Mesendoderm (in vitro differentiated cells): ENCODE measurements around the gene TRIM67.
A peak's percentile ranks its signal among the peaks of the same experiment; 100 is the strongest.

ENCODE experiments used
- DNase-seq: peaks from one replicate; pipeline ENCODE4 v3.0.0; 2013
- H2AK5ac ChIP-seq: 2 replicates; pipeline ENCODE4 v1.6.1; 2013; ENCODE audit warnings: low read length, inconsistent platforms
- H2BK120ac ChIP-seq: 2 replicates; pipeline ENCODE4 v1.6.1; 2013; ENCODE audit warnings: low read depth, mild to moderate bottlenecking, low read length, moderate library complexity, mixed read lengths
- H2BK15ac ChIP-seq: replicated peaks from 2 replicates; pipeline ENCODE4 v1.6.1; 2013; ENCODE audit warnings: low read depth, mild to moderate bottlenecking, moderate library complexity
- H2BK5ac ChIP-seq: 2 replicates; pipeline ENCODE4 v1.6.1; 2013; ENCODE audit warnings: low read length, inconsistent platforms
- H3K18ac ChIP-seq: 2 replicates; pipeline ENCODE4 v1.6.1; 2013; ENCODE audit warnings: mild to moderate bottlenecking, low read length, mixed read lengths
- H3K23ac ChIP-seq: one replicate; pipeline ENCODE4 v1.6.1; 2013; ENCODE audit warnings: low read length
- H3K27ac ChIP-seq: 2 replicates; pipeline ENCODE4 v1.5.1; 2013; ENCODE audit warnings: low read depth, mild to moderate bottlenecking, inconsistent platforms, low read length, moderate library complexity
- H3K27me3 ChIP-seq: 2 replicates; pipeline ENCODE4 v1.6.1; 2013; ENCODE audit warnings: low read length, control low read depth, mild to moderate bottlenecking, inconsistent platforms; ENCODE audit not compliant: insufficient read depth, poor library complexity
- H3K36me3 ChIP-seq: 2 replicates; pipeline ENCODE4 v1.6.1; 2013; ENCODE audit warnings: low read length, inconsistent platforms; ENCODE audit not compliant: control insufficient read depth, insufficient read depth
- H3K4ac ChIP-seq: one replicate; pipeline ENCODE4 v1.6.1; 2013; ENCODE audit warnings: low read depth, mild to moderate bottlenecking, low read length, moderate library complexity
- H3K4me1 ChIP-seq: 2 replicates; pipeline ENCODE4 v1.6.1; 2013; ENCODE audit warnings: low read depth, low read length, inconsistent platforms; ENCODE audit not compliant: control insufficient read depth
- H3K4me2 ChIP-seq: 2 replicates; pipeline ENCODE4 v1.6.1; 2013; ENCODE audit warnings: low read length
- H3K4me3 ChIP-seq: 2 replicates; pipeline ENCODE4 v1.5.1; 2013; ENCODE audit warnings: mild to moderate bottlenecking, low read length
- H3K56ac ChIP-seq: one replicate; pipeline ENCODE4 v1.6.1; 2013; ENCODE audit warnings: low read length
- H3K79me1 ChIP-seq: 2 replicates; pipeline ENCODE4 v1.6.1; 2013; ENCODE audit warnings: low read length, inconsistent platforms
- H3K79me2 ChIP-seq: 2 replicates; pipeline ENCODE4 v1.6.1; 2013; ENCODE audit warnings: mild to moderate bottlenecking, low read length; ENCODE audit not compliant: control insufficient read depth, insufficient read depth
- H3K9ac ChIP-seq: 2 replicates; pipeline ENCODE4 v1.6.1; 2013; ENCODE audit warnings: low read length, inconsistent platforms
- H4K5ac ChIP-seq: one replicate; pipeline ENCODE4 v1.6.1; 2013; ENCODE audit warnings: low read length
- H4K8ac ChIP-seq: one replicate; pipeline ENCODE4 v1.6.1; 2013; ENCODE audit warnings: low read depth, mild to moderate bottlenecking, control low read depth, low read length, moderate library complexity
- WGBS: extraction: QIAGEN DNeasy Blood & Tissue Kit; methylation state at CpG from one replicate; pipeline ENCODE4 v1.1.7; 2013; ENCODE audit warnings: low lambda C conversion rate, missing lambda C conversion rate; ENCODE audit not compliant: insufficient coverage; ENCODE audit errors: extremely low coverage; 5-methylcytosine and 5-hydroxymethylcytosine counted together

The TRIM67 gene

GRCh38 chr1:231193710-231194340 is 32.0 kb downstream of the TRIM67 start:
- Histone ChIP-seq H3K18ac (no peak overlapping the region), H3K23ac (no peak overlapping the region), H4K8ac (no peak overlapping the region), H3K4me3 (no peak overlapping the region), H2BK120ac (no peak overlapping the region), H3K4me2 (no peak overlapping the region), H4K5ac (no peak overlapping the region), H3K56ac (no peak overlapping the region), H3K79me2 (no peaks in the 10 kb centered on the region), H3K79me1 (no peaks in the 10 kb centered on the region), H3K4me1 (no peaks in the 10 kb centered on the region), H2BK15ac (no peak overlapping the region), H3K36me3 (no peaks in the 10 kb centered on the region), H2AK5ac (no peak overlapping the region), H3K27me3 (no peaks in the 10 kb centered on the region), H3K4ac (no peak overlapping the region), H3K27ac (no peak overlapping the region), H2BK5ac (no peak overlapping the region), H3K9ac (no peak overlapping the region)
- DNase-seq, result no peak
- WGBS, result no CpG with 5 or more reads among the region's 10 CpGs

- H3K27me3 ChIP-seq, result no peaks in the 10 kb centered on the region
- no peaks in the 10 kb centered on the region for H3K79me1 ChIP-seq
- no peak overlapping the region for H3K27ac ChIP-seq
- H3K4ac ChIP-seq, result no peak overlapping the region
- no peak overlapping the region for H4K5ac ChIP-seq
- no peak overlapping the region for H3K23ac ChIP-seq
- no peaks in the 10 kb centered on the region for H3K79me2 ChIP-seq
- H2AK5ac ChIP-seq, result no peak overlapping the region
- H2BK15ac ChIP-seq, result no peak overlapping the region
- no peak overlapping the region for H3K56ac ChIP-seq
- WGBS, result no CpG with 5 or more reads among the region's 2 CpGs
- no peak overlapping the region for H2BK5ac ChIP-seq
- no peak for DNase-seq
- H3K36me3 ChIP-seq, result no peaks in the 10 kb centered on the region
- no peaks in the 10 kb centered on the region for H3K4me1 ChIP-seq
- H4K8ac ChIP-seq, result no peak overlapping the region
- no peak overlapping the region for H3K4me2 ChIP-seq
- no peak overlapping the region for H3K9ac ChIP-seq
- no peak overlapping the region for H2BK120ac ChIP-seq
- no peak overlapping the region for H3K4me3 ChIP-seq
- no peak overlapping the region for H3K18ac ChIP-seq
Measured at GRCh38 chr1:231194476-231194842, 32.6 kb downstream of the TRIM67 start.

- Histone ChIP-seq H3K79me2 (no peaks in the 10 kb centered on the region), H3K27me3 (no peaks in the 10 kb centered on the region), H3K4me1 (no peaks in the 10 kb centered on the region), H4K8ac (no peak overlapping the region), H3K18ac (no peak overlapping the region), H3K27ac (no peak overlapping the region), H2AK5ac (no peak overlapping the region), H2BK15ac (no peak overlapping the region), H3K4me2 (no peak overlapping the region), H3K56ac (no peak overlapping the region), H2BK5ac (no peak overlapping the region), H3K79me1 (no peaks in the 10 kb centered on the region), H4K5ac (no peak overlapping the region), H3K9ac (no peak overlapping the region), H2BK120ac (no peak overlapping the region), H3K36me3 (no peaks in the 10 kb centered on the region), H3K4me3 (no peak overlapping the region), H3K4ac (no peak overlapping the region), H3K23ac (no peak overlapping the region)
- DNase-seq, result peak; percentile 27
- WGBS, result no CpG with 5 or more reads among the region's 8 CpGs
Measured at GRCh38 chr1:231194843-231195516, 33.1 kb downstream of the TRIM67 start.

GRCh38 chr1:231196307-231196706 is 34.4 kb downstream of the TRIM67 start:
- H3K27ac ChIP-seq, result no peak overlapping the region
- H3K4me1 ChIP-seq, result no peaks in the 10 kb centered on the region
- no peak overlapping the region for H2AK5ac ChIP-seq
- H3K4me3 ChIP-seq, result no peak overlapping the region
- no peak overlapping the region for H3K23ac ChIP-seq
- H2BK5ac ChIP-seq, result no peak overlapping the region
- H3K27me3 ChIP-seq, result no peaks in the 10 kb centered on the region
- H2BK120ac ChIP-seq, result no peak overlapping the region
- no peaks in the 10 kb centered on the region for H3K79me1 ChIP-seq
- H3K4me2 ChIP-seq, result no peak overlapping the region
- no peak overlapping the region for H3K4ac ChIP-seq
- DNase-seq, result no peak
- no peak overlapping the region for H2BK15ac ChIP-seq
- no peak overlapping the region for H4K5ac ChIP-seq
- no peaks in the 10 kb centered on the region for H3K79me2 ChIP-seq
- no peak overlapping the region for H3K9ac ChIP-seq
- no peak overlapping the region for H3K56ac ChIP-seq
- H4K8ac ChIP-seq, result no peak overlapping the region
- no peaks in the 10 kb centered on the region for H3K36me3 ChIP-seq
- H3K18ac ChIP-seq, result no peak overlapping the region
- WGBS, result no CpG with 5 or more reads among the region's 3 CpGs

- H3K18ac ChIP-seq, result no peak overlapping the region
- DNase-seq, result no peak
- no peaks in the 10 kb centered on the region for H3K36me3 ChIP-seq
- WGBS, result no CpG with 5 or more reads among the region's 2 CpGs
- no peak overlapping the region for H3K4me2 ChIP-seq
- no peaks in the 10 kb centered on the region for H3K27me3 ChIP-seq
- no peak overlapping the region for H4K5ac ChIP-seq
- no peaks in the 10 kb centered on the region for H3K4me1 ChIP-seq
- H3K23ac ChIP-seq, result no peak overlapping the region
- H2BK15ac ChIP-seq, result no peak overlapping the region
- no peak overlapping the region for H4K8ac ChIP-seq
- H2BK120ac ChIP-seq, result no peak overlapping the region
- H3K4me3 ChIP-seq, result no peak overlapping the region
- H2BK5ac ChIP-seq, result no peak overlapping the region
- H2AK5ac ChIP-seq, result no peak overlapping the region
- H3K79me2 ChIP-seq, result no peaks in the 10 kb centered on the region
- no peaks in the 10 kb centered on the region for H3K79me1 ChIP-seq
- no peak overlapping the region for H3K4ac ChIP-seq
- H3K9ac ChIP-seq, result no peak overlapping the region
- H3K27ac ChIP-seq, result no peak overlapping the region
- H3K56ac ChIP-seq, result no peak overlapping the region
Measured at GRCh38 chr1:231196728-231197127, 34.9 kb downstream of the TRIM67 start.

GRCh38 chr1:231199868-231200267 is 38.0 kb downstream of the TRIM67 start:
- no peak overlapping the region for H2BK15ac ChIP-seq
- no peaks in the 10 kb centered on the region for H3K27me3 ChIP-seq
- H3K27ac ChIP-seq, result no peak overlapping the region
- H3K56ac ChIP-seq, result no peak overlapping the region
- no peaks in the 10 kb centered on the region for H3K36me3 ChIP-seq
- no peak overlapping the region for H2AK5ac ChIP-seq
- H3K4ac ChIP-seq, result no peak overlapping the region
- no peak overlapping the region for H4K8ac ChIP-seq
- no peak overlapping the region for H2BK5ac ChIP-seq
- no peaks in the 10 kb centered on the region for H3K4me1 ChIP-seq
- WGBS, result no CpG with 5 or more reads among the region's 7 CpGs
- no peaks in the 10 kb centered on the region for H3K79me2 ChIP-seq
- no peak overlapping the region for H2BK120ac ChIP-seq
- no peak overlapping the region for H3K4me3 ChIP-seq
- H3K9ac ChIP-seq, result no peak overlapping the region
- H3K18ac ChIP-seq, result no peak overlapping the region
- H3K4me2 ChIP-seq, result no peak overlapping the region
- H4K5ac ChIP-seq, result no peak overlapping the region
- no peak for DNase-seq
- no peaks in the 10 kb centered on the region for H3K79me1 ChIP-seq
- no peak overlapping the region for H3K23ac ChIP-seq
